NCI-H345 treated with DMSO at 0.1 percent for 48 hours (cell line): ENCODE results near the gene RGCC.

Experiments used
- DNase-seq: peaks from one replicate; lab custom pipeline; 2025; ENCODE audit not compliant: unreplicated experiment; lab: John Stamatoyannopoulos, UW

RGCC gene

GRCh38 chr13:41514853-41515395 lies 57.6 kb downstream of the RGCC start:
- DNase-seq = no peak

GRCh38 chr13:41515491-41516139 lies 58.3 kb downstream of the RGCC start:
- DNase-seq = no peak

GRCh38 chr13:41516166-41516565 lies 58.8 kb downstream of the RGCC start:
- DNase-seq = no peak

- no peak for DNase-seq
Measured at GRCh38 chr13:41516760-41517159, 59.4 kb downstream of the RGCC start.

- DNase-seq = no peak
Measured at GRCh38 chr13:41520016-41520659, 62.8 kb downstream of the RGCC start.
